Mammary epithelial cell (primary cell): Measurements from ENCODE around the gene RPS10.

Experiments
- EZH2 ChIP-seq: IDR thresholded peaks from 2 replicates; pipeline ENCODE4 v1.6.1; 2012; ENCODE audit warnings: low read length, inconsistent platforms, borderline replicate concordance
- TF ChIP-seq, protein P1 (sequence below), 2 donors: IDR thresholded peaks in 1 of 2; conservative IDR thresholded peaks in 1 of 2; 2 replicates each; pipeline ENCODE4 v1.5.1; 2011 to 2012; ENCODE audit warnings: inconsistent platforms in 2 of 2, low read length in 2 of 2, mild to moderate bottlenecking in 2 of 2, control low read depth in 1 of 2, low read depth in 1 of 2; ENCODE audit not compliant: insufficient read depth in 1 of 2; ENCODE audit errors: extremely low read depth in 1 of 2

- TF ChIP-seq, protein P1, sequence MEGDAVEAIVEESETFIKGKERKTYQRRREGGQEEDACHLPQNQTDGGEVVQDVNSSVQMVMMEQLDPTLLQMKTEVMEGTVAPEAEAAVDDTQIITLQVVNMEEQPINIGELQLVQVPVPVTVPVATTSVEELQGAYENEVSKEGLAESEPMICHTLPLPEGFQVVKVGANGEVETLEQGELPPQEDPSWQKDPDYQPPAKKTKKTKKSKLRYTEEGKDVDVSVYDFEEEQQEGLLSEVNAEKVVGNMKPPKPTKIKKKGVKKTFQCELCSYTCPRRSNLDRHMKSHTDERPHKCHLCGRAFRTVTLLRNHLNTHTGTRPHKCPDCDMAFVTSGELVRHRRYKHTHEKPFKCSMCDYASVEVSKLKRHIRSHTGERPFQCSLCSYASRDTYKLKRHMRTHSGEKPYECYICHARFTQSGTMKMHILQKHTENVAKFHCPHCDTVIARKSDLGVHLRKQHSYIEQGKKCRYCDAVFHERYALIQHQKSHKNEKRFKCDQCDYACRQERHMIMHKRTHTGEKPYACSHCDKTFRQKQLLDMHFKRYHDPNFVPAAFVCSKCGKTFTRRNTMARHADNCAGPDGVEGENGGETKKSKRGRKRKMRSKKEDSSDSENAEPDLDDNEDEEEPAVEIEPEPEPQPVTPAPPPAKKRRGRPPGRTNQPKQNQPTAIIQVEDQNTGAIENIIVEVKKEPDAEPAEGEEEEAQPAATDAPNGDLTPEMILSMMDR (conservative IDR thresholded peaks at IDR 0.05 in 1 of 2, IDR thresholded peaks at IDR 0.05 in 1 of 2; ENCODE audit: extremely low read depth in 1 of 2, insufficient read depth in 1 of 2, low read depth in 1 of 2, low read length in 2 of 2): no peak
- no peak for TF ChIP-seq EZH2
Observed at GRCh38 chr6:34384321-34385153, 41.3 kb downstream of the RPS10 start.
